ENCODE data around the gene ZNF385A. TPM values are rescaled to one million over a fixed set of nuclear protein-coding genes. Genes with fewer than 3 reads are reported as not detected.

ZNF385A gene
- total and polyA plus RNA-seq, 9 of the 15 experiments (the other 6 are each of a cell fraction or from before 2014, with no cell fraction given), result 1.0 to 111 (median 7.7) TPM

DNA sequence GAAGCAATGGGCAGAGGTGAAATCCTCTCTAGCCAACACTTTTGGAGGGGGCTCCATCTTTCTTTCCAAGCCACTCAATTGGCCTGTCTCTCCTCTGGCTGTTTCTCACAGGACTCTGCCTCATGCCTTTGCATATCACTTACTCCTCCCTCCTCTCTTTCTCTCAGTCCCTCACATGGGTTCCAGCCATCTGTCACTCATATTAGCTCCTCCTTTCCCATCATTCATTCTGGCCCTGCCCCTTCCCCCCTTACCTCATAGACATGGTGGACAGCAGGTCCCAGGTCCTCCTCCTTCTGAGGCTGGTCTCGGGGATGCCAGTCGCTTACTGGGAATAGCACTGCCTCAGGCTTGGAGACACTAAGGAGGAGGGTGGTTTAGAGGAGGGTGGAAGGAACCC, 16.6 kb upstream of the ZNF385A start:
- no peak for DNase-seq (ENCODE audit: extremely low read depth in 1 of 4, low spot score in 3 of 4)
- ChIA-PET CTCF (ENCODE audit: low intra/inter-chr PET ratio) (interaction anchor here (4.1 kb wide), 1 partner anchor 38 kb away, joined by 58 read pairs; no protein-coding TSS in a partner anchor), POLR2A (interaction anchor here (0.6 to 3.7 kb wide), 7 partner anchors 10 to 111 kb away, joined by 3 to 36 read pairs (median 4); no protein-coding TSS in a partner anchor)
- no peak overlapping the region for H3K27ac ChIP-seq (ENCODE audit: extremely low read depth, low read depth, low read length)
- H3K9me3 ChIP-seq (replicated peaks; ENCODE audit: control insufficient read depth, insufficient read depth, low read depth, low read length), result no peaks in the 10 kb centered on the region
- H3K9ac ChIP-seq (ENCODE audit: insufficient read depth in 1 of 2, low read depth in 2 of 2, low read length in 2 of 2), result no peak overlapping the region
- intact Hi-C loops (cut with micrococcal nuclease), result no loop called here
- WGBS (ENCODE audit: insufficient coverage, low coverage, missing lambda C conversion rate), result 93% methylated on average over 2 of the region's 2 CpGs
- no peaks in the 10 kb centered on the region for H3K27me3 ChIP-seq (ENCODE audit: control insufficient read depth in 2 of 2, insufficient read depth in 2 of 2, low read length in 2 of 2)
- H3K4me2 ChIP-seq (ENCODE audit: insufficient read depth, low read length), result no peak overlapping the region
- H3K4me3 ChIP-seq, result no peak overlapping the region
- peaks cover 0 to 3% of the 10 kb centered on the region in 2 experiments; a peak in 2 of 5 replicates for H3K4me1 ChIP-seq (replicated peaks in 1 of 2; ENCODE audit: control insufficient read depth in 2 of 2, insufficient read depth in 2 of 2, low read length in 2 of 2)
- H3K36me3 ChIP-seq (ENCODE audit: control insufficient read depth, insufficient read depth, low read length), result peaks cover 99% of the 10 kb centered on the region
- H3K79me2 ChIP-seq (ENCODE audit: control insufficient read depth, insufficient read depth, low read length), result 0 out of 3 replicates have a peak, but pooled peaks cover 4% of the 10 kb centered on the region
- TF ChIP-seq ZNF699 (CRISPR knock-in tag; IDR thresholded peaks at IDR 0.05; ENCODE audit: insufficient replicate concordance), result no peak
- TF ChIP-seq, protein P1, sequence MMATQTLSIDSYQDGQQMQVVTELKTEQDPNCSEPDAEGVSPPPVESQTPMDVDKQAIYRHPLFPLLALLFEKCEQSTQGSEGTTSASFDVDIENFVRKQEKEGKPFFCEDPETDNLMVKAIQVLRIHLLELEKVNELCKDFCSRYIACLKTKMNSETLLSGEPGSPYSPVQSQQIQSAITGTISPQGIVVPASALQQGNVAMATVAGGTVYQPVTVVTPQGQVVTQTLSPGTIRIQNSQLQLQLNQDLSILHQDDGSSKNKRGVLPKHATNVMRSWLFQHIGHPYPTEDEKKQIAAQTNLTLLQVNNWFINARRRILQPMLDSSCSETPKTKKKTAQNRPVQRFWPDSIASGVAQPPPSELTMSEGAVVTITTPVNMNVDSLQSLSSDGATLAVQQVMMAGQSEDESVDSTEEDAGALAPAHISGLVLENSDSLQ (IDR thresholded peaks at IDR 0.05), result peak; percentile 91
- TF ChIP-seq, protein P2, sequence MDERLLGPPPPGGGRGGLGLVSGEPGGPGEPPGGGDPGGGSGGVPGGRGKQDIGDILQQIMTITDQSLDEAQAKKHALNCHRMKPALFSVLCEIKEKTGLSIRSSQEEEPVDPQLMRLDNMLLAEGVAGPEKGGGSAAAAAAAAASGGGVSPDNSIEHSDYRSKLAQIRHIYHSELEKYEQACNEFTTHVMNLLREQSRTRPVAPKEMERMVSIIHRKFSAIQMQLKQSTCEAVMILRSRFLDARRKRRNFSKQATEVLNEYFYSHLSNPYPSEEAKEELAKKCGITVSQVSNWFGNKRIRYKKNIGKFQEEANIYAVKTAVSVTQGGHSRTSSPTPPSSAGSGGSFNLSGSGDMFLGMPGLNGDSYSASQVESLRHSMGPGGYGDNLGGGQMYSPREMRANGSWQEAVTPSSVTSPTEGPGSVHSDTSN (CRISPR knock-in tag; IDR thresholded peaks at IDR 0.05; ENCODE audit: low read depth), result no peak
- TF ChIP-seq, protein P2 (tag; conservative IDR thresholded peaks at IDR 0.05; ENCODE audit: low read depth), result peak; percentile 53; the same call in 1 of the 2 replicates
- FAIRE-seq, result no peak
- no TSS peak for BruUV-seq (replicated peaks)
- no peak overlapping the region for H2AFZ ChIP-seq (ENCODE audit: low read depth, low read length)
- in situ Hi-C loops (cut with MboI), result no loop called here
- ATAC-seq, result peak; percentile 26
- peaks cover 5% of the 10 kb centered on the region for H4K20me1 ChIP-seq (replicated peaks; ENCODE audit: control insufficient read depth, insufficient read depth, low read length)
- H3K9me1 ChIP-seq (ENCODE audit: control insufficient read depth, insufficient read depth, low read length), result peaks cover 8% of the 10 kb centered on the region
